OCI-LY7 (cell line): ENCODE measurements around the gene DPP10.

ENCODE experiments used
- EZH2phosphoT487 ChIP-seq: fragments of 200-600 bp; sonication (generic); IDR thresholded peaks from 2 replicates; pipeline ENCODE4 v1.6.1; 2018; ENCODE audit warnings: low read depth, borderline replicate concordance, mild to moderate bottlenecking, mixed run types, antibody characterized with exemption, low read length, moderate library complexity, mixed read lengths
- TF ChIP-seq, protein P1 (sequence below): fragments of 200-600 bp; sonication (generic); conservative IDR thresholded peaks from 2 replicates; pipeline ENCODE4 v1.5.1; 2014; ENCODE audit warnings: mild to moderate bottlenecking, antibody characterized with exemption, low read length, moderate library complexity, mixed read lengths

DNA sequence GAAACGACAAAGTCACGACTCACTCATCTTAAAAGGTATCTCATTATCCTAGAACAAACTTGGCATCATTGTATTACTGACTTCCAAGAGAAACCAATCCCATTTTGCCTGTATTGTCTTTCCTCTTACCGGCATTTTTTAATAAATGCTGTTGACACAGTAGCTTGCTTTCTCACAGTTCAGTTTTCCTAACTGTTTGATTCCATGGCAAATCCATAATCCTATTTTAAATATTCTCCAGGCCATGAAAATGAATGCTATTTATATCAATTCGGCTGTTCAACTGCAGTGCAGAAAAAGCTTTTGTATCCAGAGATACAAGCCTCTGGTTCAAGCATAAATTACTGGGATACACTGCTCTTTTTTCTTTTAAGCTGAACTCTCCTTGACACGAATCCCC lies 1241.9 kb downstream of the DPP10 start:
- TF ChIP-seq, protein P1, sequence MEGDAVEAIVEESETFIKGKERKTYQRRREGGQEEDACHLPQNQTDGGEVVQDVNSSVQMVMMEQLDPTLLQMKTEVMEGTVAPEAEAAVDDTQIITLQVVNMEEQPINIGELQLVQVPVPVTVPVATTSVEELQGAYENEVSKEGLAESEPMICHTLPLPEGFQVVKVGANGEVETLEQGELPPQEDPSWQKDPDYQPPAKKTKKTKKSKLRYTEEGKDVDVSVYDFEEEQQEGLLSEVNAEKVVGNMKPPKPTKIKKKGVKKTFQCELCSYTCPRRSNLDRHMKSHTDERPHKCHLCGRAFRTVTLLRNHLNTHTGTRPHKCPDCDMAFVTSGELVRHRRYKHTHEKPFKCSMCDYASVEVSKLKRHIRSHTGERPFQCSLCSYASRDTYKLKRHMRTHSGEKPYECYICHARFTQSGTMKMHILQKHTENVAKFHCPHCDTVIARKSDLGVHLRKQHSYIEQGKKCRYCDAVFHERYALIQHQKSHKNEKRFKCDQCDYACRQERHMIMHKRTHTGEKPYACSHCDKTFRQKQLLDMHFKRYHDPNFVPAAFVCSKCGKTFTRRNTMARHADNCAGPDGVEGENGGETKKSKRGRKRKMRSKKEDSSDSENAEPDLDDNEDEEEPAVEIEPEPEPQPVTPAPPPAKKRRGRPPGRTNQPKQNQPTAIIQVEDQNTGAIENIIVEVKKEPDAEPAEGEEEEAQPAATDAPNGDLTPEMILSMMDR, result no peak
- TF ChIP-seq EZH2phosphoT487, result no peak
